Colonic mucosa (tissue), 4 donors: ENCODE results near the gene ARID3A. TPM values are rescaled to one million over a fixed set of nuclear protein-coding genes. Genes with fewer than 3 reads are reported as not detected.

Experiments
- DNase-seq: peaks from one replicate; pipeline ENCODE4 v3.0.0-alpha.2; 2020
- H3K27ac ChIP-seq: fragments of 200-600 bp; one replicate; pipeline ENCODE4 v1.8.0; 2021
- H3K27me3 ChIP-seq: fragments of 200-600 bp; one replicate; pipeline ENCODE4 v1.8.0; 2021
- H3K36me3 ChIP-seq: fragments of 200-600 bp; one replicate; pipeline ENCODE4 v1.8.0; 2021
- H3K4me1 ChIP-seq: fragments of 200-600 bp; one replicate; pipeline ENCODE4 v1.8.0; 2021; ENCODE audit warnings: mild to moderate bottlenecking
- H3K4me3 ChIP-seq: fragments of 200-600 bp; one replicate; pipeline ENCODE4 v1.8.0; 2021
- H3K9ac ChIP-seq, 2 donors: one replicate each; pipeline ENCODE4 v1.7.0; 2013; ENCODE audit warnings: control low read depth in 2 of 2, low read depth in 2 of 2, low read length in 2 of 2
- H3K9me3 ChIP-seq: fragments of 200-600 bp; one replicate; pipeline ENCODE4 v1.8.0; 2021
- CTCF ChIP-seq: fragments of 200-600 bp; IDR thresholded peaks from one replicate; pipeline ENCODE4 v1.8.0; 2022; ENCODE audit warnings: antibody characterized with exemption, mild to moderate bottlenecking
- intact Hi-C: fragments of 100-400 bp; cut with DNase I; formaldehyde crosslinking; loops from one replicate; pipeline ENCODE4 v1.14.1; 2022
- total RNA-seq, 2 donors: library from RNA; stranded (reverse); fragmentation: NEBNext Ultra II Directional in 1 of 2; extraction: Animal tissue kit (Norgen Biotek cat#: 25700) in 1 of 2; gene quantifications; one replicate each; pipeline ENCODE4 v1.2.1, GENCODE V29; 2021
- donor health status: healthy.
- donor health status: DM: no; HTN: no; CAD: no.
- donor health status: DM: no; HTN: no; CAD: no.

The ARID3A gene
- total RNA-seq, 2 donors from 2014 or later: 8.7 to 13.0 TPM

- no peaks in the 10 kb centered on the region for H3K9me3 ChIP-seq
- no peaks in the 10 kb centered on the region for H3K27me3 ChIP-seq
- H3K4me3 ChIP-seq: no peak overlapping the region
- H3K36me3 ChIP-seq: no peaks in the 10 kb centered on the region
- H3K9ac ChIP-seq: no peak overlapping the region
- DNase-seq: no peak
- TF ChIP-seq CTCF: no peak
- intact Hi-C loops: loop anchor here (10.0 kb wide), 1 partner anchor 199 kb away; no protein-coding TSS in a partner anchor
- H3K27ac ChIP-seq: no peak overlapping the region
- no peaks in the 10 kb centered on the region for H3K4me1 ChIP-seq
These were observed 48.1 kb downstream of the ARID3A start for GRCh38 chr19:973726-974563.

GRCh38 chr19:974564-975257 is 48.9 kb downstream of the ARID3A start:
- Histone ChIP-seq H3K27ac (no peak overlapping the region), H3K4me3 (no peak overlapping the region), H3K4me1 (no peaks in the 10 kb centered on the region), H3K9me3 (no peaks in the 10 kb centered on the region), H3K36me3 (no peaks in the 10 kb centered on the region), H3K9ac (no peak overlapping the region), H3K27me3 (no peaks in the 10 kb centered on the region)
- DNase-seq: no peak
- intact Hi-C loops: loop anchor here (10.0 kb wide), 1 partner anchor 200 kb away; no protein-coding TSS in a partner anchor
- TF ChIP-seq CTCF: no peak

GRCh38 chr19:976476-976875 is 50.6 kb downstream of the ARID3A start:
- intact Hi-C loops: loop anchor here (10.0 kb wide), 1 partner anchor 202 kb away; no protein-coding TSS in a partner anchor
- no peak overlapping the region for H3K27ac ChIP-seq
- TF ChIP-seq CTCF: no peak
- no peak overlapping the region for H3K9ac ChIP-seq
- no peak for DNase-seq
- no peaks in the 10 kb centered on the region for H3K36me3 ChIP-seq
- H3K27me3 ChIP-seq: no peaks in the 10 kb centered on the region
- no peaks in the 10 kb centered on the region for H3K4me1 ChIP-seq
- H3K4me3 ChIP-seq: no peak overlapping the region
- no peaks in the 10 kb centered on the region for H3K9me3 ChIP-seq

- H3K36me3 ChIP-seq: no peaks in the 10 kb centered on the region
- intact Hi-C loops: loop anchor here (10.0 kb wide), 1 partner anchor 202 kb away; no protein-coding TSS in a partner anchor
- H3K9me3 ChIP-seq: no peaks in the 10 kb centered on the region
- H3K4me3 ChIP-seq: no peak overlapping the region
- no peak overlapping the region for H3K9ac ChIP-seq
- H3K4me1 ChIP-seq: no peaks in the 10 kb centered on the region
- no peak for DNase-seq
- H3K27me3 ChIP-seq: no peaks in the 10 kb centered on the region
- H3K27ac ChIP-seq: no peak overlapping the region
- TF ChIP-seq CTCF: no peak
These were observed 51.2 kb downstream of the ARID3A start for GRCh38 chr19:977058-977464.

- no peak overlapping the region for H3K9ac ChIP-seq
These were observed 53.5 kb downstream of the ARID3A start for GRCh38 chr19:979318-979741.

More at GRCh38 chr19:979318-979741, 53.5 kb downstream of the ARID3A start:
- Histone ChIP-seq H3K27me3 (no peaks in the 10 kb centered on the region), H3K4me1 (no peaks in the 10 kb centered on the region), H3K36me3 (no peaks in the 10 kb centered on the region), H3K9me3 (no peaks in the 10 kb centered on the region), H3K4me3 (no peak overlapping the region), H3K27ac (no peak overlapping the region)
- TF ChIP-seq CTCF: no peak
- no peak for DNase-seq
- intact Hi-C loops: loop anchor here (10.0 kb wide), 1 partner anchor 205 kb away; no protein-coding TSS in a partner anchor
